ENCODE results near the gene GPR68.

DNA sequence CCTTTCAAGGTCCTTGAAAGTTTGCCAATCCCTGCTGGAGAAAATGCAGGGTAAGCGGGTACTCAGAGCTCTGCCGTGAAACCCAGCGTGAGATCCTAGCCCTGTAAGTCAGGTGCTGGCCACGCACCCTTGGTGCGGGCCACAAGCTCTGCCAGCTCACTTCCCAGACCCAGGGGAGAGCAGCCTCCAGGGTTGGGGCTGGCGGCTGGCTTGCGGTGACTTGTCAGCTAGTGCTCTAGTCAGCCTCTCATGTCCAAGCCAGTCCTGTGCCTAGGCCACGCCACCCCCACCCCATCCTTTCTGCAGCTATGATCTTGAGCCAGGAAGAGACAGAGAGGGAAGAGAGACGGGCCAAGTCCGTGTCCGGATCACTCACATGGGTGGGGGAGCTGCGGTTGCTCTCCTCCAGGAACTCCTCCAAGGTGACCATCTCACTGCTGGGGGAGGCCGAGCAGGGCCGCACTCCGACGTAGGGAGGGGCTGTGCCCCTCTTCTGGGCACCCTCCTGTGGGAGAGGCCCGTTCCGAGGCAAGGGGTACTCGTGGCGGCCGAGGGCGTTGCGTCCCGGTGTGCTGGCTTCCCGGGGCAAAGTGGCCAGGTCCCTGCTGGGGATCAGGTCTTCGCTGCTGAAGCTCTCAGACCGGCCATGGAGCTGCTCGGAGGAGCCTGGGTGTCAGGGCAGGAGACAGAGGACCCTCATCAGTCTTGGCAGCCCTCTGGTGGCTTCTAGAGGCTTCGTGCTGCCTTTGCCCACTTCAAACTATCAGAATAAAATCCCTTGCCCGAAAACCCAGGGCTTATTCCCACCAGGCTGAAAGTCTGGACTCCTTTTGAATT, 33.3 kb upstream of the GPR68 start:
- TF ChIP-seq, protein P1, sequence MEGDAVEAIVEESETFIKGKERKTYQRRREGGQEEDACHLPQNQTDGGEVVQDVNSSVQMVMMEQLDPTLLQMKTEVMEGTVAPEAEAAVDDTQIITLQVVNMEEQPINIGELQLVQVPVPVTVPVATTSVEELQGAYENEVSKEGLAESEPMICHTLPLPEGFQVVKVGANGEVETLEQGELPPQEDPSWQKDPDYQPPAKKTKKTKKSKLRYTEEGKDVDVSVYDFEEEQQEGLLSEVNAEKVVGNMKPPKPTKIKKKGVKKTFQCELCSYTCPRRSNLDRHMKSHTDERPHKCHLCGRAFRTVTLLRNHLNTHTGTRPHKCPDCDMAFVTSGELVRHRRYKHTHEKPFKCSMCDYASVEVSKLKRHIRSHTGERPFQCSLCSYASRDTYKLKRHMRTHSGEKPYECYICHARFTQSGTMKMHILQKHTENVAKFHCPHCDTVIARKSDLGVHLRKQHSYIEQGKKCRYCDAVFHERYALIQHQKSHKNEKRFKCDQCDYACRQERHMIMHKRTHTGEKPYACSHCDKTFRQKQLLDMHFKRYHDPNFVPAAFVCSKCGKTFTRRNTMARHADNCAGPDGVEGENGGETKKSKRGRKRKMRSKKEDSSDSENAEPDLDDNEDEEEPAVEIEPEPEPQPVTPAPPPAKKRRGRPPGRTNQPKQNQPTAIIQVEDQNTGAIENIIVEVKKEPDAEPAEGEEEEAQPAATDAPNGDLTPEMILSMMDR (IDR thresholded peaks at IDR 0.05) = no peak
- TF ChIP-seq POLR2A (IDR thresholded peaks at IDR 0.05; ENCODE audit: low read length) = no peak
- TF ChIP-seq KDM1A (IDR thresholded peaks at IDR 0.05; ENCODE audit: low read depth) = no peak
- TF ChIP-seq CEBPB (IDR thresholded peaks at IDR 0.05) = no peak
- no peak for TF ChIP-seq MAX (IDR thresholded peaks at IDR 0.05)
- TF ChIP-seq RNF2 (IDR thresholded peaks at IDR 0.05; ENCODE audit: borderline replicate concordance, low read depth) = no peak
- no peak for TF ChIP-seq NFE2L2 (conservative IDR thresholded peaks at IDR 0.05; ENCODE audit: low read length)
- no peak for TF ChIP-seq MYC (IDR thresholded peaks at IDR 0.05; ENCODE audit: borderline replicate concordance, low read length)
- no peak for TF ChIP-seq RCOR1 (IDR thresholded peaks at IDR 0.05; ENCODE audit: low read depth, low read length)
- no peak for TF ChIP-seq NPAS2 (CRISPR knock-in tag; IDR thresholded peaks at IDR 0.05; ENCODE audit: borderline replicate concordance)
- TF ChIP-seq, protein P2, sequence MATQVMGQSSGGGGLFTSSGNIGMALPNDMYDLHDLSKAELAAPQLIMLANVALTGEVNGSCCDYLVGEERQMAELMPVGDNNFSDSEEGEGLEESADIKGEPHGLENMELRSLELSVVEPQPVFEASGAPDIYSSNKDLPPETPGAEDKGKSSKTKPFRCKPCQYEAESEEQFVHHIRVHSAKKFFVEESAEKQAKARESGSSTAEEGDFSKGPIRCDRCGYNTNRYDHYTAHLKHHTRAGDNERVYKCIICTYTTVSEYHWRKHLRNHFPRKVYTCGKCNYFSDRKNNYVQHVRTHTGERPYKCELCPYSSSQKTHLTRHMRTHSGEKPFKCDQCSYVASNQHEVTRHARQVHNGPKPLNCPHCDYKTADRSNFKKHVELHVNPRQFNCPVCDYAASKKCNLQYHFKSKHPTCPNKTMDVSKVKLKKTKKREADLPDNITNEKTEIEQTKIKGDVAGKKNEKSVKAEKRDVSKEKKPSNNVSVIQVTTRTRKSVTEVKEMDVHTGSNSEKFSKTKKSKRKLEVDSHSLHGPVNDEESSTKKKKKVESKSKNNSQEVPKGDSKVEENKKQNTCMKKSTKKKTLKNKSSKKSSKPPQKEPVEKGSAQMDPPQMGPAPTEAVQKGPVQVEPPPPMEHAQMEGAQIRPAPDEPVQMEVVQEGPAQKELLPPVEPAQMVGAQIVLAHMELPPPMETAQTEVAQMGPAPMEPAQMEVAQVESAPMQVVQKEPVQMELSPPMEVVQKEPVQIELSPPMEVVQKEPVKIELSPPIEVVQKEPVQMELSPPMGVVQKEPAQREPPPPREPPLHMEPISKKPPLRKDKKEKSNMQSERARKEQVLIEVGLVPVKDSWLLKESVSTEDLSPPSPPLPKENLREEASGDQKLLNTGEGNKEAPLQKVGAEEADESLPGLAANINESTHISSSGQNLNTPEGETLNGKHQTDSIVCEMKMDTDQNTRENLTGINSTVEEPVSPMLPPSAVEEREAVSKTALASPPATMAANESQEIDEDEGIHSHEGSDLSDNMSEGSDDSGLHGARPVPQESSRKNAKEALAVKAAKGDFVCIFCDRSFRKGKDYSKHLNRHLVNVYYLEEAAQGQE (IDR thresholded peaks at IDR 0.05) = no peak
